GM12878 (cell line): ENCODE measurements around the gene NPAS3. TPM values are rescaled to one million over a fixed set of nuclear protein-coding genes. Genes with fewer than 3 reads are reported as not detected.

ENCODE experiments used
- ATAC-seq: fragments of 200-7000 bp; cut with Tn5 transposase; 3 replicates; pipeline ENCODE4 v1.9.1; 2020; ENCODE audit warnings: mild to moderate bottlenecking, moderate library complexity
- BruUV-seq: library from RNA; stranded (reverse); fragments of 400-500 nt; replicated peaks from 2 replicates; lab custom pipeline; 2021; lab: Mats Ljungman, UMichigan
- CTCF ChIA-PET: fragments of 300-600 bp; sonication (Branson Sonifier 250); formaldehyde crosslinking; extraction: SDS; loops from one replicate; lab custom pipeline; 2021; ENCODE audit warnings: inconsistent platforms; lab: Yijun Ruan, JAX
- POLR2A ChIA-PET: fragments of 350-600 bp; formaldehyde crosslinking; extraction: SDS; loops from one replicate; lab custom pipeline; 2021; ENCODE audit warnings: inconsistent platforms; lab: Charles Lee
- RAD21 ChIA-PET: fragments of 300-600 bp; sonication (Branson Sonifier 250); formaldehyde crosslinking; loops from one replicate; lab custom pipeline; 2023; ENCODE audit warnings: antibody characterized with exemption; ENCODE audit not compliant: unreplicated experiment; lab: Charles Lee
- SMC1A ChIA-PET: fragments of 300-600 bp; sonication (Branson Sonifier 250); formaldehyde crosslinking; loops from one replicate; lab custom pipeline; 2023; ENCODE audit not compliant: unreplicated experiment, uncharacterized antibody; lab: Charles Lee
- DNase-seq: peaks from one replicate; pipeline ENCODE4 v3.0.0-alpha.2; 2011; ENCODE audit warnings: low read depth, low spot score
- FAIRE-seq: peaks from 3 replicates; lab custom pipeline; 2011; peaks lifted over from hg19 to GRCh38; lab: Jason Lieb, UNC
- H2AFZ ChIP-seq: 2 replicates; pipeline ENCODE4 v1.6.0; 2011; ENCODE audit warnings: low read depth, low read length, control low read depth; ENCODE audit not compliant: control insufficient read depth
- H3K27ac ChIP-seq: 2 replicates; pipeline ENCODE4 v1.5.1; 2011; ENCODE audit warnings: control low read depth; ENCODE audit not compliant: control insufficient read depth, insufficient read depth
- H3K27me3 ChIP-seq, 2 experiments: replicated peaks in 1 of 2; 2 replicates each; pipeline versions ENCODE4 v1.6.0 to v1.6.1; 2011; ENCODE audit warnings: low read length in 1 of 2; ENCODE audit not compliant: control insufficient read depth in 2 of 2, insufficient read depth in 2 of 2
- H3K36me3 ChIP-seq, 2 experiments: 2 replicates each; pipeline ENCODE4 v1.5.1; 2011; ENCODE audit warnings: low read length in 1 of 2; ENCODE audit not compliant: control insufficient read depth in 2 of 2, insufficient read depth in 2 of 2
- H3K4me1 ChIP-seq: 2 replicates; pipeline ENCODE4 v1.6.1; 2011; ENCODE audit warnings: mild to moderate bottlenecking, low read length, moderate library complexity, mixed read lengths; ENCODE audit not compliant: control insufficient read depth, insufficient read depth
- H3K4me2 ChIP-seq: 2 replicates; pipeline ENCODE4 v1.6.0; 2011; ENCODE audit warnings: control low read depth; ENCODE audit not compliant: control insufficient read depth, insufficient read depth
- H3K4me3 ChIP-seq: fragments of 200-600 bp; sonication (generic); 2 replicates; pipeline ENCODE4 v1.5.1; 2016
- H3K79me2 ChIP-seq: 2 replicates; pipeline ENCODE4 v1.6.0; 2011; ENCODE audit warnings: low read length; ENCODE audit not compliant: control insufficient read depth, insufficient read depth
- H3K9ac ChIP-seq: 2 replicates; pipeline ENCODE4 v1.8.0; 2011; ENCODE audit warnings: low read length, control low read depth, mixed read lengths; ENCODE audit not compliant: control insufficient read depth, insufficient read depth
- H3K9me3 ChIP-seq: replicated peaks from 3 replicates; pipeline ENCODE4 v1.5.1; 2011; ENCODE audit warnings: mild to moderate bottlenecking, low read length; ENCODE audit not compliant: control insufficient read depth, insufficient read depth
- H4K20me1 ChIP-seq: 2 replicates; pipeline ENCODE4 v1.6.0; 2011; ENCODE audit not compliant: control insufficient read depth, insufficient read depth
- GATAD2B ChIP-seq: fragments of 450-650 bp; conservative IDR thresholded peaks from 2 replicates; pipeline ENCODE4 v1.6.1; 2017; ENCODE audit warnings: low read depth, mild to moderate bottlenecking, moderate library complexity
- HDGF ChIP-seq: fragments of 450-650 bp; IDR thresholded peaks from 2 replicates; pipeline ENCODE4 v1.6.1; 2016; ENCODE audit warnings: antibody characterized with exemption
- KAT2A ChIP-seq: conservative IDR thresholded peaks from 2 replicates; pipeline ENCODE4 v1.6.1; 2011; ENCODE audit warnings: low read depth, low read length; ENCODE audit not compliant: control insufficient read depth
- NFIC ChIP-seq: IDR thresholded peaks from 2 replicates; pipeline ENCODE4 v1.6.1; 2012; ENCODE audit warnings: low read depth, mild to moderate bottlenecking, inconsistent platforms, low read length, moderate library complexity
- NKRF ChIP-seq: fragments of 450-650 bp; conservative IDR thresholded peaks from 2 replicates; pipeline ENCODE4 v1.6.1; 2017; ENCODE audit warnings: mild to moderate bottlenecking, moderate library complexity
- RAD21 ChIP-seq: IDR thresholded peaks from 2 replicates; pipeline ENCODE4 v1.6.1; 2011; ENCODE audit warnings: mild to moderate bottlenecking, low read depth, low read length, moderate library complexity; ENCODE audit not compliant: insufficient read depth
- ZBTB11 ChIP-seq: fragments of 450-650 bp; formaldehyde crosslinking; IDR thresholded peaks from 2 replicates; pipeline ENCODE4 v1.5.0; 2022; ENCODE audit warnings: mild to moderate bottlenecking, missing genetic modification characterization
- ZNF274 ChIP-seq: IDR thresholded peaks from one replicate; pipeline ENCODE4 v1.8.0; 2011; ENCODE audit not compliant: insufficient read length, insufficient read depth
- WGBS: methylation state at CpG from one replicate; pipeline ENCODE4 v1.1.6; 2016; ENCODE audit warnings: low lambda C conversion rate; ENCODE audit not compliant: insufficient replicate concordance, insufficient coverage; ENCODE audit errors: missing lambda C conversion rate; 5-methylcytosine and 5-hydroxymethylcytosine counted together
- in situ Hi-C: fragments of 300-500 bp; cut with MboI; formaldehyde crosslinking; loops from 9 replicates; pipeline ENCODE4 v1.14.3; 2018; ENCODE audit warnings: mixed read lengths
- intact Hi-C: fragments of 100-400 bp; cut with micrococcal nuclease; formaldehyde crosslinking; loops from one replicate; pipeline ENCODE4 v1.14.2; 2022; ENCODE audit not compliant: unreplicated experiment
- polyA plus RNA-seq, 11 experiments: library from polyadenylated mRNA; depleted of rRNA in 4 of 11; unstranded in 6 of 11; stranded (reverse) in 5 of 11; fragments of >200 nt; fragmentation: Nextera tagmentation in 4 of 11; fragmentation: Illumina TruSeq in 1 of 11; extraction: Ambion mirVana in 4 of 11; extraction: Trizol in 1 of 11; gene quantifications; 1 replicate in 1 of 11; 2 replicates in 10 of 11; pipeline versions ENCODE4 v1.2.1 to v1.2.3, GENCODE V29; 2011 to 2016; ENCODE audit warnings: inconsistent platforms in 2 of 11, missing spikeins in 2 of 11, low read depth in 1 of 11
- total RNA-seq, 4 experiments: library from RNA; depleted of rRNA in 3 of 4; stranded (reverse); fragments of >200 nt in 3 of 4; fragmentation: Illumina TruSeq in 1 of 4; extraction: Trizol in 1 of 4; gene quantifications; 2 replicates each; pipeline versions ENCODE4 v1.2.1 to v1.2.3, GENCODE V29; 2013 to 2021

The NPAS3 gene
- total and polyA plus RNA-seq, 10 of the 15 experiments (the other 5 are each of a cell fraction or from before 2014, with no cell fraction given) = under 0.01 to 2.7 (median 0.03) TPM; not detected in 6

- BruUV-seq = no TSS peak
- ATAC-seq (no peak), FAIRE-seq (no peak), DNase-seq (no peak)
- intact Hi-C loops (no loop called here), in situ Hi-C loops (no loop called here)
- Histone ChIP-seq H3K9me3 (no peaks in the 10 kb centered on the region), H3K9ac (no peak overlapping the region), H3K4me2 (no peak overlapping the region), H3K27ac (no peak overlapping the region), H4K20me1 (no peaks in the 10 kb centered on the region), H3K4me1 (no peaks in the 10 kb centered on the region), H3K36me3 (no peaks in the 10 kb centered on the region)
- RAD21 ChIA-PET = interaction anchor here (0.7 to 2.2 kb wide), 4 partner anchors 9 to 101 kb away, joined by 3 to 8 read pairs (median 4); no protein-coding TSS in a partner anchor
- 68% methylated on average over 4 of the region's 4 CpGs for WGBS
- POLR2A ChIA-PET = interaction anchor here (0.5 to 0.6 kb wide), 2 partner anchors 99 to 300 kb away, joined by 4 to 5 read pairs; no protein-coding TSS in a partner anchor
- CTCF ChIA-PET = interaction anchor here (0.5 to 3.5 kb wide), 6 partner anchors 14 to 536 kb away, joined by 3 to 13 read pairs (median 4); no protein-coding TSS in a partner anchor
- SMC1A ChIA-PET = interaction anchor here (0.8 to 5.1 kb wide), 5 partner anchors 9 to 407 kb away, joined by 3 to 30 read pairs (median 4); no protein-coding TSS in a partner anchor
- no peak for TF ChIP-seq RAD21
- TF ChIP-seq ZNF274 = no peak
- TF ChIP-seq GATAD2B = no peak
- no peak for TF ChIP-seq NFIC
- TF ChIP-seq KAT2A = no peak
- TF ChIP-seq NKRF = no peak
- TF ChIP-seq ZBTB11 = no peak
- TF ChIP-seq HDGF = no peak
- TF ChIP-seq, all 136 proteins: peak for 0
- H3K79me2 ChIP-seq = no peaks in the 10 kb centered on the region
- H3K4me3 ChIP-seq = no peak overlapping the region
- no peak overlapping the region for H2AFZ ChIP-seq
- H3K27me3 ChIP-seq = no peaks in the 10 kb centered on the region
Observed at GRCh38 chr14:33691907-33692306, 753.2 kb downstream of the NPAS3 start.
